Neural progenitor cell (in vitro differentiated cells): Measurements from ENCODE around the gene PREX1.

Source experiments
- EZH2 ChIP-seq: fragments of 200-600 bp; sonication (generic); IDR thresholded peaks from 2 replicates; pipeline ENCODE4 v1.6.1; 2017; ENCODE audit warnings: antibody characterized with exemption, mild to moderate bottlenecking, moderate library complexity
- TF ChIP-seq, protein P1 (sequence below): fragments of 200-600 bp; sonication (generic); IDR thresholded peaks from 2 replicates; pipeline ENCODE4 v1.5.1; 2017; ENCODE audit warnings: antibody characterized with exemption, mild to moderate bottlenecking

DNA sequence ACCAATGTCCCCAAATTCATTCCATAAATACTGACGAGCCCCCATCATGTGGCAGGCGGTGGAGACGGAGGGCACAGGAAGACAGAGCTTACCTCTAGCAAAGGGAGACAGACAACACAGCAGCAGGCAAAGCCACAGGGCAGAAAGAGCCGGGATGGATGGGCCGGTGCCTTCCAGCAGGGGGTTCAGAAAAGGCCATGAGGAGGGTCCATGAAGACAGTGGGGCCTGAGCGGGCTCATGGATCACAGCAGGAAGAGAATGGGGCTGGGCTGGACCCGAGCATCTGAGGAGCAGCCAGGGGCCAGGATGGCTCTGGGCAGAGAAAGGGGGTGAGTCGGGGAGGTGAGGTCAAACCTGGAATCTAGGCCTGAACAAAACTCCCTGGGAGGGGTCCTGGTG is 42.0 kb downstream of the PREX1 start:
- TF ChIP-seq, protein P1, sequence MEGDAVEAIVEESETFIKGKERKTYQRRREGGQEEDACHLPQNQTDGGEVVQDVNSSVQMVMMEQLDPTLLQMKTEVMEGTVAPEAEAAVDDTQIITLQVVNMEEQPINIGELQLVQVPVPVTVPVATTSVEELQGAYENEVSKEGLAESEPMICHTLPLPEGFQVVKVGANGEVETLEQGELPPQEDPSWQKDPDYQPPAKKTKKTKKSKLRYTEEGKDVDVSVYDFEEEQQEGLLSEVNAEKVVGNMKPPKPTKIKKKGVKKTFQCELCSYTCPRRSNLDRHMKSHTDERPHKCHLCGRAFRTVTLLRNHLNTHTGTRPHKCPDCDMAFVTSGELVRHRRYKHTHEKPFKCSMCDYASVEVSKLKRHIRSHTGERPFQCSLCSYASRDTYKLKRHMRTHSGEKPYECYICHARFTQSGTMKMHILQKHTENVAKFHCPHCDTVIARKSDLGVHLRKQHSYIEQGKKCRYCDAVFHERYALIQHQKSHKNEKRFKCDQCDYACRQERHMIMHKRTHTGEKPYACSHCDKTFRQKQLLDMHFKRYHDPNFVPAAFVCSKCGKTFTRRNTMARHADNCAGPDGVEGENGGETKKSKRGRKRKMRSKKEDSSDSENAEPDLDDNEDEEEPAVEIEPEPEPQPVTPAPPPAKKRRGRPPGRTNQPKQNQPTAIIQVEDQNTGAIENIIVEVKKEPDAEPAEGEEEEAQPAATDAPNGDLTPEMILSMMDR, result no peak
- TF ChIP-seq EZH2, result no peak
